B cell (primary cell): ENCODE results near the gene TSPAN5. TPM values are rescaled to one million over a fixed set of nuclear protein-coding genes. Genes with fewer than 3 reads are reported as not detected.

Experiments
- ATAC-seq: fragments of 200-7000 bp; cut with Tn5 transposase; one replicate; pipeline ENCODE4 v1.10.0; 2021; ENCODE audit warnings: low read depth, mild to moderate bottlenecking, moderate number of reproducible peaks, moderate library complexity
- CTCF ChIA-PET: fragments of 350-600 bp; sonication (Branson Sonifier 250); formaldehyde crosslinking; loops from one replicate; lab custom pipeline; 2021; ENCODE audit warnings: antibody characterized with exemption, inconsistent platforms; lab: Charles Lee
- POLR2A ChIA-PET: fragments of 350-600 bp; sonication (Branson Sonifier 250); formaldehyde crosslinking; loops from one replicate; lab custom pipeline; 2021; ENCODE audit warnings: antibody characterized with exemption; lab: Charles Lee
- DNase-seq: peaks from one replicate; pipeline ENCODE4 v3.0.0; 2013
- H2AFZ ChIP-seq: 2 replicates; pipeline ENCODE4 v1.6.1; 2012; ENCODE audit warnings: mild to moderate bottlenecking, low read depth, low read length; ENCODE audit not compliant: insufficient read depth, poor library complexity, severe bottlenecking
- H3K27ac ChIP-seq, 2 donors: 1 replicate in 1 of 2; 2 replicates in 1 of 2; pipeline ENCODE4 v1.5.1; 2012 to 2013; ENCODE audit warnings: low read length in 2 of 2, mild to moderate bottlenecking in 2 of 2, moderate library complexity in 1 of 2
- H3K27me3 ChIP-seq, 4 experiments: fragments of 200-600 bp in 1 of 4; sonication (generic) in 1 of 4; replicated peaks in 1 of 4; 1 replicate in 2 of 4; 2 replicates in 2 of 4; pipeline versions ENCODE4 v1.6.1 to v1.7.0; 2013 to 2016; ENCODE audit warnings: low read length in 3 of 4, mild to moderate bottlenecking in 2 of 4, mixed read lengths in 1 of 4, moderate library complexity in 1 of 4; ENCODE audit not compliant: insufficient read depth in 4 of 4, control insufficient read depth in 3 of 4; ENCODE audit errors: control extremely low read depth in 1 of 4
- H3K36me3 ChIP-seq, 2 experiments: replicated peaks in 1 of 2; 1 replicate in 1 of 2; 2 replicates in 1 of 2; pipeline versions ENCODE4 v1.6.1 to v1.7.1; 2013; ENCODE audit warnings: low read length in 1 of 2; ENCODE audit not compliant: insufficient read depth in 2 of 2, control insufficient read depth in 1 of 2; ENCODE audit errors: control extremely low read depth in 1 of 2, extremely low read depth in 1 of 2
- H3K4me1 ChIP-seq, 2 donors: fragments of 200-600 bp in 1 of 2; sonication (generic) in 1 of 2; 1 replicate in 1 of 2; 2 replicates in 1 of 2; pipeline versions ENCODE4 v1.5.1 to v1.6.1; 2013 to 2017; ENCODE audit warnings: low read length in 2 of 2; ENCODE audit not compliant: control insufficient read depth in 2 of 2, insufficient read depth in 2 of 2
- H3K4me2 ChIP-seq: replicated peaks from 2 replicates; pipeline ENCODE3; 2012; ENCODE audit warnings: mild to moderate bottlenecking, low read depth, low read length; ENCODE audit not compliant: poor library complexity, severe bottlenecking
- H3K4me3 ChIP-seq, 5 experiments: fragments of 200-600 bp in 1 of 5; sonication (generic) in 1 of 5; 1 replicate in 3 of 5; 2 replicates in 2 of 5; pipeline versions ENCODE4 v1.5.1 to v1.7.0; 2011 to 2016; ENCODE audit warnings: low read length in 4 of 5, mild to moderate bottlenecking in 4 of 5, low read depth in 2 of 5, control low read depth in 1 of 5, moderate library complexity in 1 of 5; ENCODE audit not compliant: insufficient read depth in 1 of 5; ENCODE audit errors: control extremely low read depth in 1 of 5, extremely low read depth in 1 of 5
- H3K79me2 ChIP-seq: fragments of 200-600 bp; sonication (generic); one replicate; pipeline ENCODE4 v1.6.0; 2016; ENCODE audit warnings: low read length; ENCODE audit not compliant: control insufficient read depth, insufficient read depth
- H3K9ac ChIP-seq: fragments of 200-600 bp; sonication (generic); 2 replicates; pipeline ENCODE4 v1.6.1; 2017; ENCODE audit warnings: mild to moderate bottlenecking, low read length, moderate library complexity
- H3K9me3 ChIP-seq, 3 donors: one replicate each; pipeline versions ENCODE4 v1.6.1 to v1.7.1; 2013; ENCODE audit warnings: low read length in 2 of 3; ENCODE audit not compliant: control insufficient read depth in 2 of 3, insufficient read depth in 1 of 3; ENCODE audit errors: control extremely low read depth in 1 of 3
- H4K20me1 ChIP-seq: 2 replicates; pipeline ENCODE4 v1.6.0; 2012; ENCODE audit warnings: mild to moderate bottlenecking, low read length; ENCODE audit not compliant: insufficient read depth, control insufficient read depth, poor library complexity, severe bottlenecking
- H3K27ac Mint-ChIP-seq: one replicate; pipeline ENCODE4 v1.8.0; 2021; ENCODE audit warnings: mixed read lengths
- H3K27me3 Mint-ChIP-seq: one replicate; pipeline ENCODE4 v1.8.0; 2021; ENCODE audit warnings: mixed read lengths
- H3K4me1 Mint-ChIP-seq: one replicate; pipeline ENCODE4 v1.8.0; 2021; ENCODE audit warnings: mixed read lengths
- H3K4me3 Mint-ChIP-seq: one replicate; pipeline ENCODE4 v1.8.0; 2021; ENCODE audit warnings: mixed read lengths
- H3K9me3 Mint-ChIP-seq: one replicate; pipeline ENCODE4 v1.8.0; 2022; ENCODE audit warnings: mixed read lengths; ENCODE audit not compliant: insufficient read depth
- EZH2 ChIP-seq: IDR thresholded peaks from 2 replicates; pipeline ENCODE4 v1.6.1; 2012; ENCODE audit warnings: borderline replicate concordance, low read depth, mild to moderate bottlenecking, moderate library complexity, low read length; ENCODE audit not compliant: insufficient read depth, poor library complexity, severe bottlenecking
- WGBS: methylation state at CpG from one replicate; pipeline ENCODE4 v1.1.5; 2013; ENCODE audit warnings: missing lambda C conversion rate; ENCODE audit not compliant: insufficient coverage; 5-methylcytosine and 5-hydroxymethylcytosine counted together
- intact Hi-C: fragments of 100-400 bp; cut with micrococcal nuclease; formaldehyde crosslinking; loops from one replicate; pipeline ENCODE4 v1.10.0; 2022
- polyA plus RNA-seq: library from polyadenylated mRNA; depleted of rRNA; stranded (reverse); fragments of >200 nt; gene quantifications from 2 replicates; pipeline ENCODE4 v1.2.3, GENCODE V29; 2012
- total RNA-seq, 2 donors: library from RNA; stranded (reverse); fragments of 120-200 nt in 1 of 2; gene quantifications; 1 replicate in 1 of 2; 2 replicates in 1 of 2; pipeline versions ENCODE4 v1.2.3 to v1.2.4, GENCODE V29; 2013 to 2022
- TF ChIP-seq, protein P1 (sequence below): fragments of 200-600 bp; IDR thresholded peaks from one replicate; pipeline ENCODE4 v1.8.0; 2022; ENCODE audit warnings: antibody characterized with exemption, mild to moderate bottlenecking

TSPAN5 gene
- total and polyA plus RNA-seq, 2 donors (not counting 1 experiment from before 2014, with no cell fraction given), result 2.6 to 5.3 TPM

DNA sequence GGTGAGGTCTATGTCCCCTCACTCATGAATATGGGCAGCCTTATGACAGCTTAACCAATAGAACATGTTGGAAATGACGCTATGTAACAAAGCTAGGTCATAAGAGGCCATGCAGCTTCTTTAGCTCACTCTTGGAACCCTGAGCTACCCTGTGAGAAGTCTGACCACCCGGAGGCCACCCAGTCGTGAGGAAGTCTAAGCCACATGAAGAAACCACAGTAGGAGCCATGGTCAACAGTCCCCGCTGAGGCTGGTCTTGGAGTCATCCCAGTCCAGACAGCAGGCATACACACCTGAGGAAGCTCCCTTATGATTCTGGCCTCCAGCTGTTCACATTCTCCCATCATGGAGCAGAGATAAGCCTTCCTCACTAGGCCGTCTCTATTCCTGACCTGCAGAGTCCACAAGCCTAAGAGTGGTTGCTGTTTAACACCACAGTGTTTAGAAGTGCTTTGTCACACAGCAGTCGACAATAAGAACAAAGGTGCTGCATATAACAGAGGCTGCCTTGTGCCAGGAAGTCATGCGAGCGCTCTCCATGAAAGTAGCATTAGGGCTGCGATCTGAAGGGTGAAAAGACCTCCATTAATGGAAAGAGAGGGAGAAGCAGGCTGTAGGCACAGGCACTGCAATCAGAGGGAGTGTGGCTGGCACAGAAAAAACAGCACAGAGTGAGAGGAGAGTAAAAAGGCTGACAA lies 38.2 kb downstream of the TSPAN5 start:
- H3K27ac Mint-ChIP-seq, result no peak overlapping the region
- Histone ChIP-seq H3K27ac (no peak overlapping the region), H3K79me2 (peaks cover 8% of the 10 kb centered on the region), H3K9me3 (no peaks in the 10 kb centered on the region), H3K4me1 (peaks cover 0 to under 1% of the 10 kb centered on the region in 2 donors), H3K4me2 (no peak overlapping the region), H4K20me1 (no peaks in the 10 kb centered on the region), H3K9ac (no peak overlapping the region), H3K36me3 (no peaks in the 10 kb centered on the region), H2AFZ (no peak overlapping the region), H3K27me3 (no peaks in the 10 kb centered on the region), H3K4me3 (no peak overlapping the region)
- no peak for ATAC-seq
- DNase-seq, result no peak
- intact Hi-C loops, result no loop called here
- H3K4me3 Mint-ChIP-seq, result no peak overlapping the region
- 93% methylated on average over 8 of the region's 9 CpGs for WGBS
- CTCF ChIA-PET, result no interaction called here
- H3K27me3 Mint-ChIP-seq, result no peaks in the 10 kb centered on the region
- TF ChIP-seq EZH2, result no peak
- TF ChIP-seq, protein P1, sequence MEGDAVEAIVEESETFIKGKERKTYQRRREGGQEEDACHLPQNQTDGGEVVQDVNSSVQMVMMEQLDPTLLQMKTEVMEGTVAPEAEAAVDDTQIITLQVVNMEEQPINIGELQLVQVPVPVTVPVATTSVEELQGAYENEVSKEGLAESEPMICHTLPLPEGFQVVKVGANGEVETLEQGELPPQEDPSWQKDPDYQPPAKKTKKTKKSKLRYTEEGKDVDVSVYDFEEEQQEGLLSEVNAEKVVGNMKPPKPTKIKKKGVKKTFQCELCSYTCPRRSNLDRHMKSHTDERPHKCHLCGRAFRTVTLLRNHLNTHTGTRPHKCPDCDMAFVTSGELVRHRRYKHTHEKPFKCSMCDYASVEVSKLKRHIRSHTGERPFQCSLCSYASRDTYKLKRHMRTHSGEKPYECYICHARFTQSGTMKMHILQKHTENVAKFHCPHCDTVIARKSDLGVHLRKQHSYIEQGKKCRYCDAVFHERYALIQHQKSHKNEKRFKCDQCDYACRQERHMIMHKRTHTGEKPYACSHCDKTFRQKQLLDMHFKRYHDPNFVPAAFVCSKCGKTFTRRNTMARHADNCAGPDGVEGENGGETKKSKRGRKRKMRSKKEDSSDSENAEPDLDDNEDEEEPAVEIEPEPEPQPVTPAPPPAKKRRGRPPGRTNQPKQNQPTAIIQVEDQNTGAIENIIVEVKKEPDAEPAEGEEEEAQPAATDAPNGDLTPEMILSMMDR, result no peak
- POLR2A ChIA-PET, result no interaction called here
- H3K4me1 Mint-ChIP-seq, result peaks cover under 1% of the 10 kb centered on the region
- no peaks in the 10 kb centered on the region for H3K9me3 Mint-ChIP-seq

DNA sequence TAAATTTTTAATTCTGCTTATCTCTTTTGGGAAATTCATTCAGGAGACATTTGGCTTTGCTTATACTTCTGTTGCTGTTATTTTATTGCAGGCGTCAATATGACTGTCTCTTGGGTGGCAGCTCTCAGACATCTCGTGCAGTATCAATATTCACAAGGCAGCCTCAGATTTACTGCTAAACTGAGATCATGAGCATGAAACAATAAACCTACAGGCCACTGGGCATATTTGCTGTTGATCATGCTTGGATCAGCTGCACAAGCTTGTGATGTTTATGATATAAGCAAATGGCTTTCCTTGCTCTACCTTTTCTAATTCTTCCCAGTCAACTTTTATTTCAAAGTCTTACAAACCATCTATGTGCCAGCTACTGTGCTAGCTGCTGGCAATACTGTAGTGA lies 39.2 kb downstream of the TSPAN5 start:
- ChIA-PET CTCF (no interaction called here), POLR2A (no interaction called here)
- Histone ChIP-seq H3K4me3 (no peak overlapping the region), H2AFZ (no peak overlapping the region), H3K27ac (no peak overlapping the region), H3K79me2 (peaks cover 8% of the 10 kb centered on the region), H3K9ac (no peak overlapping the region), H4K20me1 (no peaks in the 10 kb centered on the region), H3K36me3 (no peaks in the 10 kb centered on the region), H3K4me1 (no peaks in the 10 kb centered on the region), H3K4me2 (no peak overlapping the region), H3K27me3 (no peaks in the 10 kb centered on the region), H3K9me3 (no peaks in the 10 kb centered on the region)
- WGBS, result no CpG with 5 or more reads among the region's 2 CpGs
- Mint-ChIP-seq H3K4me3 (no peak overlapping the region), H3K9me3 (no peaks in the 10 kb centered on the region), H3K27ac (no peak overlapping the region), H3K27me3 (no peaks in the 10 kb centered on the region), H3K4me1 (no peaks in the 10 kb centered on the region)
- no peak for DNase-seq
- intact Hi-C loops, result no loop called here
- no peak for ATAC-seq
- TF ChIP-seq, protein P1, result no peak
- TF ChIP-seq EZH2, result no peak
